GM12864 (cell line): ENCODE measurements around the gene BTBD6.

ENCODE experiments used
- DNase-seq: peaks from one replicate; pipeline ENCODE4 v3.0.0-alpha.2; 2011; ENCODE audit warnings: low read depth
- H3K4me3 ChIP-seq: 2 replicates; pipeline ENCODE4 v1.5.1; 2011; ENCODE audit warnings: mild to moderate bottlenecking, low read depth, low read length, control low read depth
- TF ChIP-seq, protein P1 (sequence below): IDR thresholded peaks from 2 replicates; pipeline ENCODE4 v1.5.1; 2011; ENCODE audit warnings: low read depth, mild to moderate bottlenecking, moderate library complexity, low read length, control low read depth, inconsistent platforms; ENCODE audit errors: missing control alignments

Gene BTBD6

DNA sequence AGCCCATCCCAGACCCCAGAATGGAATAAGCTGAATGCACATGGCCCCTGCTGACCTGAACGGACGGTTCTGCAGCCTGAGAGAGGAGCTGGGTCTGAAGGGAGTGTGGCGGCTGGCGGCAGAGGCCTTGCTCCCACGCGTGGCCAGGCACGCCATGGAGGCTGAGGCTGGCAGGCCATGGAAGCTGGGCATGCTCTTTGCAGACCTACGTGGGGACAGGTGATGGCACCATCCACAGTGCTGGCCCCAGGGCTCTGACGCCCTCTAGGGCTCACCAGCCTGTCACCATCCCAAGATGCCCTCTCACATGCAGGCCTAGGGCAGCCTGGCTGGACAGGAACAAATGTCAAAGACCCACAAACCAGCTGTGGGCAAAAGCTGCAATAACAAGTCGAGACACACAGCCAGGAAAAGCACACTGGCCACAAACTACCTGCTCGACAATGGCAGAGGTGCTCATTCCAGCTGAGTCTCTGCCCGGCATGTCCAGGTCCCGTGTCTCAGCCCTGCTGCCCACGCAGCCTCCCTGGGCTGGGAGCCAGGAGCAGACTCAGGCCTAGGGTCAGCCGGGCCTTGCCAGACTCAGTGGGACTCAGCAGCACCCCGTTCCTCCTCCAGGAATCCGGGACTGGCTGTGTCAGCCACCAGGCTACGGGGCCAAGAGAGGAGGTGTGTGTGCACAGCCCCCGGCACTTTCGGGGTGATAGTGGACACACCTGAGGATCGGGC, 19.7 kb downstream of the BTBD6 start:
- no peak for DNase-seq
- TF ChIP-seq, protein P1, sequence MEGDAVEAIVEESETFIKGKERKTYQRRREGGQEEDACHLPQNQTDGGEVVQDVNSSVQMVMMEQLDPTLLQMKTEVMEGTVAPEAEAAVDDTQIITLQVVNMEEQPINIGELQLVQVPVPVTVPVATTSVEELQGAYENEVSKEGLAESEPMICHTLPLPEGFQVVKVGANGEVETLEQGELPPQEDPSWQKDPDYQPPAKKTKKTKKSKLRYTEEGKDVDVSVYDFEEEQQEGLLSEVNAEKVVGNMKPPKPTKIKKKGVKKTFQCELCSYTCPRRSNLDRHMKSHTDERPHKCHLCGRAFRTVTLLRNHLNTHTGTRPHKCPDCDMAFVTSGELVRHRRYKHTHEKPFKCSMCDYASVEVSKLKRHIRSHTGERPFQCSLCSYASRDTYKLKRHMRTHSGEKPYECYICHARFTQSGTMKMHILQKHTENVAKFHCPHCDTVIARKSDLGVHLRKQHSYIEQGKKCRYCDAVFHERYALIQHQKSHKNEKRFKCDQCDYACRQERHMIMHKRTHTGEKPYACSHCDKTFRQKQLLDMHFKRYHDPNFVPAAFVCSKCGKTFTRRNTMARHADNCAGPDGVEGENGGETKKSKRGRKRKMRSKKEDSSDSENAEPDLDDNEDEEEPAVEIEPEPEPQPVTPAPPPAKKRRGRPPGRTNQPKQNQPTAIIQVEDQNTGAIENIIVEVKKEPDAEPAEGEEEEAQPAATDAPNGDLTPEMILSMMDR, result no peak
- no peak overlapping the region for H3K4me3 ChIP-seq

DNA sequence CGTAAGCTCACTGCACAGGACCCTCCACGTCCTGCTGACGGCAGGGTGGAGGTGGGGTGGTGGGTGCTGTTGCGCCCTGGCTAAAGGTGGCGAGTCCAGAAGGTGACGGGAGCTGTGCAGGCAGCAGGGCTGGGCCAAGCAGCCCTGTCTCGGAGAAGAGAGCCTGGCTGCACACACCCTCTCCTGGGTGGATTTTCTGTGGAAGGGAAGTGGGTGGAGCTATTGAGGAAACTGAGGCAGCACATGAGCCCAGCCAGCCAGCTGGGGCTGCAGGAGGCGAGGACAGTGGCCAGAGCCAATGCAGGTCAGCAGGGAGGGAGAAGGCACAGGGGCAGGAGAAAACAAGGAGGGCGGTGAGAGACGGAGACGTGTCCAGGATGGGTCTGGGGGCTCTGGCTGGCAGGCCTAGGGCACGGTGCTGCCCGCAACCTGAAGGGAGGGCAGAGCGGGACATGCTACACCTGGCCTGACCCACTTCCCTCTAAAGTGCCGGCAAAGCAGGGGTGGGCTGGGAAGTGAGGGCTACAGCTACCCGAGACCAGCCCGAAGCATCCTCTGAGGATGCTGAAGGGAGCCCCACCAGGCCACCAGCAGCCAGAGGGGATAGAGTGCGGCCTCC, 20.5 kb downstream of the BTBD6 start:
- no peak overlapping the region for H3K4me3 ChIP-seq
- no peak for DNase-seq
- TF ChIP-seq, protein P1, result no peak

DNA sequence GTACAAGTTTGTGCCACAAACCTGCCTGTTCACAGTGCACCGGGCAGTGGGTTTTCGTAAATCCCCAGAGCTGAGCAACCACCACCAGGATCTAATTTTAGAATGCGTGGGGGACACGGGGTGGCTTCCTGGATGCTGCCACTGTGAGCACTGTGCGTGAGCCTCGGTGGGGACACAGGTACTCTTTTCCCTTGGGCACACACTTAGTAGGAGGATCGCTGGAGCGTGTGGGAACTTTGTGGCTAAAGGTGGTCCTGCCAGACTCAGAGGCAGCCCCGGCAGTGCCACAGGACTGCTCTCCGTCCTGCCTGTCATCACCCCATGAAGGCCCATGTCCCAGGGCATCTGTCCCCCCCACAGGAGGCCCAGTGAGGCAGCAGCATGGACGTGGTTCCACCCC, 21.1 kb downstream of the BTBD6 start:
- H3K4me3 ChIP-seq, result no peak overlapping the region
- DNase-seq, result no peak
- TF ChIP-seq, protein P1, result no peak

DNA sequence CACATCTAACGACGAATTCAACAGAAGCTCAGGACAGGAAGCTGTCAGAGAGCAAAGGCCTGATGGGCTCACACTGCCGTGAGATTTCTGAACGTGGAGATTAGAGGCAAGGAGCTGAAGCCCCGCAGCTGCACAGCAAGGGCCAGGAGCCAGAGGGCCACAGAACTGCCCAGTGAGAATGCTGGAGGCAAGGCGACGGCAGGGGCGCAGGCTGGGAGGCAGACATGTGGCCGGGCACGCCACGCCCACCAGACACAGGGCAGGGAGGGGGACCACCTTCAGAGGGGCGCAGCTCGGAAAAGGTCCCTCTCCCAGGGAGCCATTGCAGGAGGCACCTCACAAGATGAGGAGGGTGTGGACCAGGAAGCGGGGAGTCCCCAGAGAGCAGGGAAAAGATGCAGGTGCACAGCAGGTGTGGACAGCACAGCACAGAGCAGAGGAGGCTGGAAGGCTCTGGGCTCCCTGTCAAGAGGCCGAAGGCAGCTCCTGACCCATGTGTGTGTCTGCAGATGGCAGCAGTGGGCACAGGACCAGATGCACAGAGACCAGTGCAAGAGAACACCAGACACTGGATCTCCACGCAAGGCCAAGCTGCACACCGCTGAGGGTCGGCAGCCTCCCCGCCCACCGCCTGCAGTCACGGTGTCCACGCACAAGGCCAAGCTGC, 23.0 kb downstream of the BTBD6 start:
- no peak for DNase-seq

DNA sequence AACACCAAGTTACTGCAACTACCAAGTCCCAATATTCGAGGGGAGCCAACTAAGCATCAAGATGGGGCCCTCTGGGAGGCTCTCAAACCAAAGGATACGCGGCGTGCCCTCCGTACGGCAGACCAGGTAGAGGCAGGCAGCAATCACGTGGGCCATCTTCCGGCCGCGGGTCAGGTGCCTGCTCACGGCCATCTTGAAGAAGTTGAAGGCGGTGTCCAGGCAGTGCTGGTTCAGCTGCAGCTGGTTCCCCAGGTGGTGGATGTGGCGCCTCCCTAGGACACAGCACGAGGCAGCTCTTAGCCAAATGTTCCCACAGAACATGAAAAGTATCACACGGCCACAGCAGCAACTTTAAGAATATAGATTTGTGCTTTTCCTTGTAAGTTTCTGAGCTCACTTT, 24.3 kb downstream of the BTBD6 start:
- no peak overlapping the region for H3K4me3 ChIP-seq
- TF ChIP-seq, protein P1, result no peak
- DNase-seq, result no peak

More for the DNA sequence above, 23.0 kb downstream of the BTBD6 start:
- H3K4me3 ChIP-seq, result no peak overlapping the region
- TF ChIP-seq, protein P1, result no peak

DNA sequence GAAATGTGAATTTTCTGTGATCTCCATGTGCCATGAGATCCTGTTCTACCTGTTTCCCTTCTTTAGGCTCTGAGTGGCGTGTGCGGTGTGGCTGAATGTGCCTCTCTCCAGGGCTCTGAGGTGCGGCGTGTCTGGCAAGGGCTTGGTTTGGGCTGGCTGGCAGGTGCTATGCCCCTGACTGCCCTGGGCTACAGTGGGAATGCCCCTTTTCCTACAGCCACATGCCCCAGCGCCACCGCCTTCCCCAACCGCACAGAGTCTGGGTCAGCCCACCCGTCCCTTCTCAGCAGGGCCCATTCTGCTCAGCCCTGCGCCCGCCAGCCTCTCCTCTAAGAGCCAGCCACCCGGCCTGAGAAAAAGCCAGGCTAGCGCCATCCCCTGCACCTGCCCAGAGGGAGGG, 24.7 kb downstream of the BTBD6 start:
- TF ChIP-seq, protein P1, result no peak
- DNase-seq, result no peak
- no peak overlapping the region for H3K4me3 ChIP-seq
